DMS53 (cell line): ENCODE measurements around the gene ARL16.

ENCODE experiments used
- DNase-seq: peaks from one replicate; lab custom pipeline; 2025; lab: John Stamatoyannopoulos, UW

The ARL16 gene

DNA sequence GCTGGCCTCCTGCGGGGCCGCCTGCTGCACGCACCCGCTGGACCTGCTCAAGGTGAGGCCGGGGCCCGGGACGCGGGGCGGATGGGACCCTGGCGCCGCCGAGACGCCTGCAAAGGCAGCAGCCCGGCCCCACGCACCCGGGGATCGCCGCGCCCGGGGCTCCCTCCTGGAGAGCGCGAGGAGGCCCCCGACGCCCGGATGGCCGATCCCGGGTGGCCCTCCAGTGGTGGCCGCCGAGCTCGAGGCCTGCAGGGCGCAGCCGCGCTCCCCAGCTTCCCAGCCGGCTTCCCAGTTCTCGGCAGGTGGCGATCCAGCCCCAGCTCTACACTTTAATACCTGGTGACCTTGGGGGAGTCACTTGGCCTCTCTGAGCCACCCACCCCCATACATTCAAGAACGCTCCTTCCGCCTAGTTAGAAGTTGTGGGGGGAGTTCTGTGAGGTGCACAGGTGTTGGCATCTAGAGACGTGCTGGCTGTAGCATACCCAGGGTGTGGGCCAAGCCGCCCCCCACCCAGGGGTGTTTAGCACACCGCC lies 28.9 kb upstream of the ARL16 start:
- peak; percentile 77 for DNase-seq

DNA sequence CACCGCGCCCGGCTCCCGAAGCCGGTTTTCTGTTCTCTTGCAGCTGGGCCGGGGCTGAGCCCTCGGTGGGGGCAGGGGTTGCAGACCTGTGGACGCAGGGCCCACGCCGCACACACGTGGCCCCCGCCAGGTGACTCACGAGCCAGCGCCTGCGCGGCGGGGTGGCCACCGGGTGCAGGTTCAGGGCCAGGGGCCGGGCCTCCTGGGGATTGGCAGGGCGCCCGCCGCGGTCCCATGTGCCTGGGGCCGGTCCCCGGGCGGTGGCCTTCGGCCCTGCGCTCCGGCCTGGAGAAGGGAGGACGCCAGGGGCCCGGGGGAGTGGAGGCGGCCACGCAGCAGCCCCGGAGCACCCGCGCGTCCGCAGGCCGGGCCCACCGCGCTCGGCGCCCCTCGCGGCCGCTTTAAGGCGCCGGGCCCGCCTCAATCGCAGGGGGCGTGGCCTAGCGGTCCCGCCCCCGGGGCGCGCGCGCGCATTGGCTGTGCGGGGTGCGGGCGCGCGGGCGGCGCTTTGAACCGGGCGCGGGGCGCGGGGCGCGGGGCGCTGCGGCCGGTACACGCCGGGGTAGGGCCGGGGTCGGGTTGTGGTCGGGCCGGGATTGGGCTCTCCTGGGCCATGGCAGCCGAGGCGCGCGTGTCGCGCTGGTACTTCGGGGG lies 28.3 kb upstream of the ARL16 start, which contains the start of gene SLC25A10:
TSS of gene SLC25A10 (plus strand) at position 471 of the 654 bp plus-strand sequence. CDS start at position 614, 143 bp downstream.
- peak; percentile 99 for DNase-seq

DNA sequence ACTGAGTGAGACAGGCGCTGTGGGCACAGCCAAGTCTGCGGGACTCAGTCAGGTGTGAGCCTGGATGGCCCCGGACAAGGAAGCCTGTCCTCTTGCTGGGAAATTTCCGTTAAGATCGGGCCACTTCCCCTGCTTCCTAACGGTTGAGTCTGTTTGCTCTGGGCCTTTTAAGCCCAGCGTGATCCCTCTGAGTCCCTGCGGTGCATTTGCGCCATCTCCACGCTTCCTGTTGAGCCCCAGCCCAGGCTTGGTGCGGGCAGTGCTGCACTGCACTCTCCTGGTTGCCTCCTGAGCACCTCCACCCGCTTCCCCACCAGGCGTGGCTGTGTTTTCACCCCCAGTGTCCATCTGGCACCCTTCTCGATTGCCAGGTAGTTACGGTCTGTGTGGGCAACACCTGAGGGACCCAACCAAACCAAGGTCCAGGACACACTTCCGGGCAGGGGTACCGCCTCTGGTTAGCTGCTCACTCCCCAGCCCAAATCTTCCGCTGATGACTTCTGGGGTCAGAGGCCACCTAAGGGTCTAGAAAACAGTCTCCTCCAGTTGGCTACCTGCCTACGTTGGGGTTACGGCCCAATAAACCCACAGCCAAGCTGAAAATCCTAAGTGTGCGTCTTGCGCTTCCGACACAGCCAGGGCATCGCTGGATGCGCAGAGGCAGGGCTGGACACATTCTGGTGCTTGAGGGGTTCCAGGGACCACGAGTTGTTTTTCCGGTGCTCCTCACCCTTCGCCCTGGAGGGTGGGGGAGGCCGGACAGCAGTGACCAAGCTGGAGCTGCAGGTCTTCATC lies 27.1 kb upstream of the ARL16 start:
- peak; percentile 76 for DNase-seq

DNA sequence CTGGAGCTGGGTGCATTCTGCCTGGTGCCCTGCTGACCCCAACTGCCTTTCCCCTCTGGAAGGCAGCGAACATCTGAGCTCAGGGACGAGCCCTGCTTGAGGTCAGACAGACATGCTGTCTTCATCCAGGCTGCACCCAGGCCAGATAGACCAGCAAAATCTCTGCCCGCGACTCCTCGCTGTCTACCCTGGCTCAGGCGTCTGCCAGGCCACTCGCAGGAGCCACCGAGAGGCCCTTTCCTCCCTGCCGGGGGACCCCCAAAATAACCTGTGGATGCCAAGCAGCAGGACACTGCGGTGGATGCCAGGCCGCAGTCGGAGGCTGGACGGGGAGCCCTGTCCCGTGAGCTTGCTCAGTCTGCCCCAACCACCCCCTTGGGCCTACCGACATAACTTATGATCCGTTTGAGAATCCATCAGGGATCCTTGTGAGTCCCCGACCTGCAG lies 25.2 kb upstream of the ARL16 start:
- no peak for DNase-seq

DNA sequence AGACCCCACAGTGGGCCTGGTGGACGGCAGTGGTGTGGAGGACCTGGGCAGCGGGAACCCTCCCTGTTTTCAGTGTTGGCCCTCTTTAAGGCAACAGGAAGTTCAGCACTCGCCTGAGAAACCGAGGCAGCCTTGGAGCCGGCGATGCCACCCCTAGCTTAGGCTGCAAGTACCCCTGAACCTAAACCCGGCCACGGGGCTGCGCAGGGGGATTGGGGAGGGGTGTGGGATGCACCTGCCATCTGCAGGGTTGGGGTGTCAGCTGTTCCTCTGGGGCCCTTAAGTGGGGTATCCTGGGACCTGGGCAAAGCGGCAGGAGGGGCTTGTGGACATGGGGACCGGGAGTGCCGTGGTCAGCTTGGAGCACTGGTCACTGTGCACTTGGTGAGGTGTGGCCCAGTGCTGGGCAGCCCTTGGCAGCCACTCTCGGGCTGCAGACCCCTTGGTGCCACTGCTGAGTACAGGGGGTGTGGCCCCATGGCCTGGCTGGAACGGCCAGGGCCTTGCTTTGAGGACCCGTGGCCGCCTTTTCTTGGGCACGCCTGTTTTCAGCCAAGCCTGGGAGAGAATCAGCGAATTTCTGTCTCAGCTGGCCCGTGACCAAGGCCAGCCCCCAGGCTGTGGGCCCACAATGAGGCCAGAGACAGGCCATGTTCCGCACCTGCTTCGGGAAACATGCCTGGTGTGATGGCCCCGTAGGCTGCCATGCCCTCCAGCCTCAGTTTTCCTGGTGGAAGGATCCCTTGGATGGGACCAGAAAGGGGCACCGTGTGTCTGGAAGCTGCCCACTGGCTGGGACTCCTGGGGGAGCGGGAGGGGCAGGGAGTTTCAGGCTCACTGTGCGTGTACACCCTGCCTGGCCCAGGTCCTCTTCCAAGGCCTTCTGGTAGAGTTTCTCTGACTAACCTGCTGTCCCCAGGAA lies 24.4 kb upstream of the ARL16 start:
- DNase-seq = no peak

DNA sequence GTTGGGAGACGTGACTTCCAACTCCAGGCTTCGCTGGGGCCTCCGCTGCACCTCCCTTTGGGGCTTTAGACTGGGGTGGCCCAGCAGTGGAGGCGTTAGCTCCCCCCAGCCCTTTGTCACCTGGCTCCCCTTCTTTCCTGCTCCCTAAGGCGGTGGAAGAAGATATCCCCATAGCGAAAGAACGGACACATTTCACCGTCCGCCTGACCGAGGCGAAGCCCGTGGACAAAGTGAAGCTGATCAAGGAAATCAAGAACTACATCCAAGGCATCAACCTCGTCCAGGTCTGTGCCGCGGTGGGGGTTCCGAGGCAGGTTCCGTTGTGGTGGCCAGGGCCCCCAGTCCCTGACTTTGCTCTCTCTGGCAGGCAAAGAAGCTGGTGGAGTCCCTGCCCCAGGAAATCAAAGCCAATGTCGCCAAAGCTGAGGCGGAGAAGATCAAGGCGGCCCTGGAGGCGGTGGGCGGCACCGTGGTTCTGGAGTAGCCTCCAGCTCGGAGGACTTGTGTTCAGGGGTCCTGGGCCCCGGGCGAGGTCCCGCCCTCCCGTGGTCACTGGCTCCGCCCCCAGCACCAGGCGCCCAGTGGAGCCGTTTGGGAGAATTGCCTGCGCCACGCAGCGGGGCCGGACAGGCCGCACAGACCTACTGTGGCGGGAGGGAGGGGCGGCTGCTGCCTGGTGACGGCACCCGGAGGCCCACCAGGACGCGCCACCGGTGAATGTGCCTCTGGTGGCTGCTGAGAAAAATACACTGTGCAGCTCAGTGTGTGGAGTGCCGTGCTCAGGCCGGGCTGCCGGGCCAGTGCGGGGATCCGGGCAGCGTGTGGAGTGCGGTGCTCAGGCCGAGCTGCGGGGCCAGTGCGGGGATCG lies 23.4 kb upstream of the ARL16 start:
- DNase-seq = no peak

DNA sequence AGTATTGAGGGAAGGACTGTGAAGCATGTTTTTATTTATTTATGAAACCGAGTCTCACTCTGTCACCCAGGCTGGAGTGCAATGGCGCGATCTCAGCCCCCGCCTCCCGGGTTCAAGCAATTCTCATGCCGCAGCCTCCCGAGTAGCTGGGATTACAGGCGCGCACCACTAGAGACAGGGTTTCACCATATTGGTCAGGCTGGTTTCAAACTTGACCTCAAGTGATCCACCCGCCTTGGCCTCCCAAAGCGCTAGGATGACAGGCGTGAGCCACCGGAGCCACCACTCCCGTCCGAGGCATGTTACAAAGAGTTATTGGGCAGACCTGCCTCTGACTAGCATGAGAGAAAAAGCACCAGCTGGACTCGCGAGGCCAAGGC lies 22.6 kb upstream of the ARL16 start:
- no peak for DNase-seq

DNA sequence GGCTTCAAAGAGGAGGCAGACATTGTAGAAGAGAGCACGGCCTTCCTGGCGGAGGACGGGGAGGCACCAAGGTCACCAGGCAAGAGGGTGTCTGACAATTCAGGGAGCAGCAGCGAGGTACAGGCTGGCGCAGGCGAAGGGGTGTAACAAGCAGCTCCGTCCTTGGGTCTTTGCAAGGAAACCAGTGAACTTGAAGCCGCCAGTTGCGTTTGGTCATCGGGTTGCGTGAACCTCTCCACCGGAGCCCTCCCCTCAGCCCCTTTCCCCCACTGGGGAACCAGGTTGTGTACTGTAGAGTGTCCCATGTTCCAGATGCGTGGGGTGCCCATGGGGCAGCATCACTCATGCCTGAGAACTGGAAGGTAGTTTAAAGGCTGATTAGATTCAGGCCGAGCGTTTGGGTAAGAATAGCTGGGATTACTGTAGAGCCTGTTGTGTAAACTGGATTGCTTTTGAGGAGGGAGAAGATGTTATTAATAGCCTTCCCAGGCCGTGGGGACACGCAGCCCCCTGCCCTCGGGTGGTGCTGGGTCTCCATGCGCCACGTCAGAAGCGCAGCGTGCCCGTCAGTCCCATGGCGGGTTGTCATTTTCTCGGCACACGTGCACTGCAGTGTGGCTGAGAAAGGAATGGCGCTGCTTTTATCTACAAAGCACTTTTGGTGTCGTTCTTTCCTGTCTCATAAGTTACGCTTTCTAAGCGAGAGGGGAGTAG lies 22.1 kb upstream of the ARL16 start:
- no peak for DNase-seq

DNA sequence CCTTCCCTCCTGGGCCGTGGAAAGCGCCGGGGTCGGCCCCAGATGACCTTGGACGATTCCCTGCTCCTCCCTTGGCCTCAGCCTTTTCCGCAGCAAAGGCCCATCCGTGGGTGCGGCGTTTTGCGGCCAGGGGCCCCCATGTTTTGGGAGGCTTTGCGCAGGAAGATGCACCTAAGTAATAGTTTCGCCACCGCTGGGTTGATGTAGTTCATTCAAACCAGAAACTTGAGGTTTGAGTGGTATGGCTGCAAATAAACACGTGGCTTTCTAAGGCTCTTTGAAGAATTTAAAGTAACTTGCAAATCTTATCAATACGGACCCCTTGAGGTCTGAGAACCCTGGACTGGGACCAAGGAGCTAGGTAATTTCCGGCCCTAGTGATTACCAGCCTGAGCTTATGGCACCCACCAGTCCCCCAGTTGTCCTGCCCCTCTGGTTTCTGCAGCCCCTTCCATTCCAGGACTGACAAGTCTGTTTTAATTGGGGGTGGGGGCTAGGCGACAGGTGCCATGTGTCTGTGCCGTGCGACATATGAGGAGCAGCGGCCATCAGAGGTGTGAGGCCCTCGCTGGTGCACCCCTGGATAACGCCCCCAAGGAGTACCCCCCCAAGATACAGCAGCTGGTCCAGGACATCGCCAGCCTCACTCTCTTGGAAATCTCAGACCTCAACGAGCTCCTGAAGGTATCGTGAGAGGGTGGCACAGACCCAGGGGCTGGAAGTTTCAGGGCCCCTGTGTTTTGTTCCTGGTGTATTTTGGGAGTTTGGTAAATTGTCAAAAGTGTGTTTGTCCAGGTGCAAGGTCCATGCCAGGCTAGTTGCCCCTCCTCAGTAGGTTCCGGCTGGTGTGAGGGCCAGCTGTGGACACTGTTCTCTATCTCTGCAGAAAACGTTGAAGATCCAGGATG lies 20.4 kb upstream of the ARL16 start:
- DNase-seq = no peak

DNA sequence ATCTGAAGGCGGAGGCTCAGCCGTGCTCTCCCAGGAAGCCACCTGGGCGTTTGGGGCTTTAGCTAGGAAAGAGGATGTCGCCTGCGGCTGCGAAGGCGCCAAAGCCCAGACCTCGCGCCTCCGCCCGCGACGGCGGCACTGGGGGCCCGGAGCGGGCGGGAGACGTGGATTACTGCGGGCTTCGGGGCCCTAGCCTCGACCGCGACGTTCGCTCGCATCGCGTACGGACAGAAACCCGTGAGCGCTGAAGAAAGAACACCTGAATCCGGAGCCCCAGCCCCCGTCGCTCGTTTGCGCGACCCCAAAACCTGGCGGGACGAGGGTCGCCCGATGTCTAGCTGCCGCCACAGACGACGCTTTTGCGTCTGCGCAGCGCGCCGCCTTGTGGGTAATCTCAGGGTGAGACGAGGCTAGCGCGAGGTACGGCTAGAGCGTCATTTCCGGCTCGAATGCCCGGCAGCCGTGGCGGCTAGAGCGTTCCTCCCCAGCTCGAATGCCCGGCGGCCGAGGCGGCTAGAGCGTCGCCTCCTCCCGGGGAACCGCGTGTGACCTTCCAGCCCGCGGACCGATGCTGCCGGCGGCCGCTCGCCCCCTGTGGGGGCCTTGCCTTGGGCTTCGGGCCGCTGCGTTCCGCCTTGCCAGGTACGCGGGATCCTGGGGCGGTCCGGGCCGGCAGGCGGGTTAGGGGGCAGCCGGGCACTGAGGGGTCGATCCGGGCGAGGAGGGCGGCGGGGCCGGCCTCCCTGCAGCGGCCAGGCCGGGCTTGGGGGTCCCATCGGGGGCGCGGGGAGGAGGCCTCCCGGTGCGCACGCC lies 19.5 kb upstream of the ARL16 start, which contains the start of gene MRPL12:
TSS of gene MRPL12 (plus strand) at position 434 of the 813 bp plus-strand sequence. CDS start at position 569, 135 bp downstream.
- peak; percentile 99 for DNase-seq

DNA sequence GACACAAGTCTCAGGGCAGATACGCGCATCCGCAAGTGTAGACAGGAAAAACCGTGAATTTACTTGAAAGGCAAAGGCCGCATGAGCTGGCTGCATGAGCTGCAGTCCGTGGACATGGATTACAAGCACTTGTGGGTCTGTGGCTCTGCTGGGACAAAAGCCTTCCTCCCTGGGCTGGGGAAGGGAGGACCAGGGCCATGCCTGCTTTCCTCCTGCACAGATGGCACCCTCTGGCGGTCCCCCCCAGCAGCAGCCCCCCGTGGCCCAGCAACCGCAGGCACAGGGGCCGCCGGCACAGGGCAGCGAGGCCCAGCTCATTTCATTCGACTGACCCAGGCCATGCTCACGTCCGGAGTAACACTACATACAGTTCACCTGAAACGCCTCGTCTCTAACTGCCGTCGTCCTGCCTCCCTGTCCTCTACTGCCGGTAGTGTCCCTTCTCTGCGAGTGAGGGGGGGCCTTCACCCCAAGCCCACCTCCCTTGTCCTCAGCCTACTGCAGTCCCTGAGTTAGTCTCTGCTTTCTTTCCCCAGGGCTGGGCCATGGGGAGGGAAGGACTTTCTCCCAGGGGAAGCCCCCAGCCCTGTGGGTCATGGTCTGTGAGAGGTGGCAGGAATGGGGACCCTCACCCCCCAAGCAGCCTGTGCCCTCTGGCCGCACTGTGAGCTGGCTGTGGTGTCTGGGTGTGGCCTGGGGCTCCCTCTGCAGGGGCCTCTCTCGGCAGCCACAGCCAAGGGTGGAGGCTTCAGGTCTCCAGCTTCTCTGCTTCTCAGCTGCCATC lies 17.9 kb upstream of the ARL16 start:
- DNase-seq = peak; percentile 61

DNA sequence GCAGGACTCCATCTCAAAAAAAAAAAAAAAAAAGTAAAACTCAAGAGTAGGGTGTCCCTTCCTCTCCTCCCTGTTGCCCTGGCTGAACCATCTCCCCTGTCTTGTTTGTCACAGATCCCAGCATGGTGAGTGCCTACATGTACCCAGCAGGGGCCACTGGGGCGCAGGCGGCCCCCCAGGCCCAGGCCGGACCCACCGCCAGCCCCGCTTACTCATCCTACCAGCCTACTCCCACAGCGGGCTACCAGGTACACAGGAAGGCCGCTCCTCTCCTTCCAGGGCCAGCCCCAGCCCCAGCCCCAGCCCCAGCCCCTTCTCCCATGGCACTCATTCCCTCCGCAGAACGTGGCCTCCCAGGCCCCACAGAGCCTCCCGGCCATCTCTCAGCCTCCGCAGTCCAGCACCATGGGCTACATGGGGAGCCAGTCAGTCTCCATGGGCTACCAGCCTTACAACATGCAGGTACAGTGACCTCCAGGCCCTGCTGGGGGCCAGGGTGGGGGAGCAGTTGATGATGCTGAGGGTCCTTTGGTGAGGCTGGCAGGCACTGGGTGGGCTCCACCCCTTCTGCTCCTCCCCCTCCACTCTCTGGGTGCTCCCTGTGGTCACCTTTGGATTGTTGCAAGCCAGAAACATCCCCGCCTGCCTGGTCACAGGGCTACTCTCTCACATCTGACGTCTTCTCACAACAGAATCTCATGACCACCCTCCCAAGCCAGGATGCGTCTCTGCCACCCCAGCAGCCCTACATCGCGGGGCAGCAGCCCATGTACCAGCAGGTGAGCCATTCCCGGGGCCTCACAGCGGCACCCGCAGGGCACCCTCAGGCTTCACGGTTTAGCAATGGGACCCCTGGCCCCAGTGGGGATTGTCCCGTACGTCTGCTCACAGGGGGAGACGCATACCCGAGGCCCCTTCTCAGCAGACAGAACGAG lies 17.0 kb upstream of the ARL16 start:
- no peak for DNase-seq

DNA sequence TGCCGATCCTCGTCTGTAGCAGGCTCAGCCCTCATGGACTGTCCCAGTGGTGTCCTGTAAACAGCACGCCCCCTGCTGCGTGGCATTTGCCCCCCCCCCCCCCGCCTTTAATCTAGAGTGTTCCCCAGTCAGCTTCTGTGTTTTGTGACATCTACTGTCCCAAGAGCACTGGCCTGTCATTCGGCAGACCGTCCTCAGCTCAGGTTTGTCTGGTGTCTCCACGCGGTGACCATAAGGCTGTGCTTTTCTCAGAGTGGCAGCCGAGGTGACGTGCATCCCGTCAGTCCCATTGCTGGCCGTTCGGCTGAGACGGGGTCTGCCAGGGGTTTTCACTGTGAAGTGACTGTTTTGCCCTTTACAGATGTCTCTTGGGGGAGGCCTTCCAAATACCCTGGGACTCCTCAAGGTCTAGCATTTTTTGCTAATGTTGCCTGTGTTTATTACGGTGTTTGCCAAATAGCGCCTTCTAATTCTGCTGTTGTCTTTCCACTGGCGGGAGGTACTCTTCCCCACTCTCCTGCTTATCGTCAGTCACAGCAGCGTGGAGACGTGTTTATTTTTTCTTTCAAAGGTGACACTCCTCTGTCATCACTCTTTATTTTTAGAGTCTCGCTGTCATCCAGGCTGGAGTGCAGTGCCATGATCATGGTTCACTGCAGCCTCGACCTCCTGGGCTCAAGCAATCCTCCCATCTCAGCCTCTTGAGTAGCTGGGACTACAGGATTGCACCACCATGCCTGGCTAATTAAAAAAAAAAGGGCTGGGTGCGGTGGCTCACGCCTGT lies 13.9 kb upstream of the ARL16 start:
- peak; percentile 43 for DNase-seq

DNA sequence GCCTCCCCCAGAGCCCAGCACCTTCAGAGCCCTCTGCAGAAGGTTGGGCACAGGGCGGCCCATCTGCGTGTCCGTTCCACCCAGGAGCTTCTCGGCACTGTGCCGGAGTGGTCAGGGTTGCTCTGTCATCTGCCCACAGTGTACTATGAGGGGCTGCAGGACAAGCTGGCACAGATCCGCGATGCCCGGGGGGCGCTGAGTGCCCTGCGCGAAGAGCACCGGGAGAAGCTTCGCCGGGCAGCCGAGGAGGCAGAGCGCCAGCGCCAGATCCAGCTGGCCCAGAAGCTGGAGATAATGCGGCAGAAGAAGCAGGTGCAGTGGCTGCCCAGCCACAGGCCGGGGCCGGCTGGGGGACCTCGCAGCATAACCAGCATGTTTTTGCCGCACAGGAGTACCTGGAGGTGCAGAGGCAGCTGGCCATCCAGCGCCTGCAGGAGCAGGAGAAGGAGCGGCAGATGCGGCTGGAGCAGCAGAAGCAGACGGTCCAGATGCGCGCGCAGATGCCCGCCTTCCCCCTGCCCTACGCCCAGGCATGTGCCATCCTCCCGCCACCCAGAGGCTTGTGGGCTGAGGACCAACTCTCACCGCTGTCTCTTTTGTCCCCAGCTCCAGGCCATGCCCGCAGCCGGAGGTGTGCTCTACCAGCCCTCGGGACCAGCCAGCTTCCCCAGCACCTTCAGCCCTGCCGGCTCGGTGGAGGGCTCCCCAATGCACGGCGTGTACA lies 12.8 kb upstream of the ARL16 start:
- DNase-seq = no peak

DNA sequence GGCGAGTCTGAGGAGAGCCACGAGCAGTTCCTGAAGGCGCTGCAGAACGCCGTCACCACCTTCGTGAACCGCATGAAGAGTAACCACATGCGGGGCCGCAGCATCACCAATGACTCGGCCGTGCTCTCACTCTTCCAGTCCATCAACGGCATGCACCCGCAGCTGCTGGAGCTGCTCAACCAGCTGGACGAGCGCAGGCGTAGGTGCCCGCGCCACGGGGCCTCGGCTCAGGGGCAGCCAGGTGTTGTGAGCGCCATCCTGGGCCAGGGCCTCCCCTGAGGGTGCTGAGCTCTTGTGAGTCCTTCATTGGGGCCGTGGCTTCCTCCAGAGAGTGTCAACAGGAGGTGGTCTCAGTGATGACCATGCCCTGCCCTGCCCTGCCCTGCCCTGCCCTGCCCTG lies 12.2 kb upstream of the ARL16 start:
- DNase-seq = no peak
